ENCODE data around the gene OR1J2. TPM values are rescaled to one million over a fixed set of nuclear protein-coding genes. Genes with fewer than 3 reads are reported as not detected.

Gene OR1J2
- total RNA-seq = under 1 TPM in 1 of 2 donors, not detected in 1; 0.34 TPM

GRCh38 chr9:122510502-122510901 is at the start of gene OR1J2:
TSS of gene OR1J2 (plus strand) at chr9:122510802. CDS start at chr9:122510802, 0 bp downstream.
- DNase-seq (ENCODE audit: low spot score in 2 of 2) (no peak), ATAC-seq (no peak)
- Mint-ChIP-seq H3K27ac (peak within 1 kb of the TSS in 1 of 2 donors; percentile 67), H3K9me3 (no peaks in the 10 kb centered on the region), H3K36me3 (no peaks in the 10 kb centered on the region)

- Mint-ChIP-seq H3K27ac (peak overlapping the region; percentile 53 to 88), H3K36me3 (peaks cover 0 to 5% of the 10 kb centered on the region in 2 donors), H3K9me3 (no peaks in the 10 kb centered on the region)
- DNase-seq (ENCODE audit: low spot score in 2 of 2) (peak in 1 of 2 donors; percentile 29), ATAC-seq (peak; percentile 54 to 59)
Observed at GRCh38 chr9:122463828-122464632, 46.6 kb upstream of the OR1J2 start.

GRCh38 chr9:122464633-122465567 is 45.7 kb upstream of the OR1J2 start:
- no peaks in the 10 kb centered on the region for H3K9me3 Mint-ChIP-seq
- ATAC-seq = peak; percentile 82 to 84
- DNase-seq (ENCODE audit: low spot score in 2 of 2) = peak; percentile 62 to 69
- H3K27ac Mint-ChIP-seq = peak overlapping the region; percentile 78 to 88
- peaks cover 0 to 9% of the 10 kb centered on the region in 2 donors for H3K36me3 Mint-ChIP-seq

GRCh38 chr9:122466456-122466855 is 44.1 kb upstream of the OR1J2 start:
- H3K36me3 Mint-ChIP-seq = peaks cover 0 to 5% of the 10 kb centered on the region in 2 donors
- no peak for ATAC-seq
- no peak for DNase-seq (ENCODE audit: low spot score in 2 of 2)
- H3K27ac Mint-ChIP-seq = no peak overlapping the region
- no peaks in the 10 kb centered on the region for H3K9me3 Mint-ChIP-seq

GRCh38 chr9:122468735-122469134 is 41.9 kb upstream of the OR1J2 start:
- Mint-ChIP-seq H3K9me3 (no peaks in the 10 kb centered on the region), H3K27ac (no peak overlapping the region)
- no peak for DNase-seq (ENCODE audit: low spot score in 2 of 2)

GRCh38 chr9:122474561-122474960 is 36.0 kb upstream of the OR1J2 start:
- no peak for DNase-seq (ENCODE audit: low spot score in 2 of 2)
- no peaks in the 10 kb centered on the region for H3K9me3 Mint-ChIP-seq
- no peak for ATAC-seq
- peaks cover 0 to 1% of the 10 kb centered on the region in 2 donors for H3K36me3 Mint-ChIP-seq
- no peak overlapping the region for H3K27ac Mint-ChIP-seq

More at GRCh38 chr9:122468735-122469134, 41.9 kb upstream of the OR1J2 start:
- no peak for ATAC-seq
- H3K36me3 Mint-ChIP-seq = peaks cover 0 to 4% of the 10 kb centered on the region in 2 donors

- no peak for ATAC-seq
- DNase-seq (ENCODE audit: low spot score in 2 of 2) = no peak
- Mint-ChIP-seq H3K27ac (no peak overlapping the region), H3K9me3 (no peaks in the 10 kb centered on the region), H3K36me3 (no peaks in the 10 kb centered on the region)
Observed at GRCh38 chr9:122475717-122476116, 34.9 kb upstream of the OR1J2 start.

- no peak for DNase-seq (ENCODE audit: low spot score in 2 of 2)
- H3K9me3 Mint-ChIP-seq = no peaks in the 10 kb centered on the region
Observed at GRCh38 chr9:122477346-122477745, 33.3 kb upstream of the OR1J2 start.

GRCh38 chr9:122477826-122478225 is 32.8 kb upstream of the OR1J2 start, which contains the start of gene OR1J1:
TSS of gene OR1J1 (minus strand) at chr9:122477926. CDS start at chr9:122477926, 0 bp downstream.
- peak within 1 kb of the TSS; percentile 45 to 63 for H3K27ac Mint-ChIP-seq
- DNase-seq (ENCODE audit: low spot score in 2 of 2) = no peak

More at GRCh38 chr9:122477346-122477745, 33.3 kb upstream of the OR1J2 start:
- peak; percentile 47 to 92 for ATAC-seq
- no peaks in the 10 kb centered on the region for H3K36me3 Mint-ChIP-seq
- peak overlapping the region; percentile 45 to 63 for H3K27ac Mint-ChIP-seq

GRCh38 chr9:122479062-122479461 is 31.5 kb upstream of the OR1J2 start:
- no peaks in the 10 kb centered on the region for H3K36me3 Mint-ChIP-seq
- ATAC-seq (no peak), DNase-seq (ENCODE audit: low spot score in 2 of 2) (no peak)
- H3K9me3 Mint-ChIP-seq = no peaks in the 10 kb centered on the region
- no peak overlapping the region for H3K27ac Mint-ChIP-seq

More at GRCh38 chr9:122477826-122478225, 32.8 kb upstream of the OR1J2 start, which contains the start of gene OR1J1:
- ATAC-seq = no peak
- no peaks in the 10 kb centered on the region for H3K9me3 Mint-ChIP-seq
- no peaks in the 10 kb centered on the region for H3K36me3 Mint-ChIP-seq

GRCh38 chr9:122498883-122499288 is 11.7 kb upstream of the OR1J2 start:
- peak; percentile 26 to 40 for ATAC-seq
- peaks cover 0 to 7% of the 10 kb centered on the region in 2 donors for H3K9me3 Mint-ChIP-seq
- H3K27ac Mint-ChIP-seq = peak overlapping the region in 1 of 2 donors; percentile 21
- peaks cover 0 to 14% of the 10 kb centered on the region in 2 donors for H3K36me3 Mint-ChIP-seq
- peak in 1 of 2 donors; percentile 19 for DNase-seq (ENCODE audit: low spot score in 2 of 2)

GRCh38 chr9:122506964-122507363 is 3.6 kb upstream of the OR1J2 start:
- Mint-ChIP-seq H3K9me3 (no peaks in the 10 kb centered on the region), H3K27ac (no peak overlapping the region), H3K36me3 (no peaks in the 10 kb centered on the region)
- ATAC-seq = no peak
- no peak for DNase-seq (ENCODE audit: low spot score in 2 of 2)

- Mint-ChIP-seq H3K36me3 (no peaks in the 10 kb centered on the region), H3K9me3 (no peaks in the 10 kb centered on the region), H3K27ac (no peak overlapping the region)
- no peak for DNase-seq (ENCODE audit: low spot score in 2 of 2)
- ATAC-seq = no peak
Observed at GRCh38 chr9:122518226-122518625, 7.6 kb downstream of the OR1J2 start.

- no peak within 1 kb of the TSS for H3K27ac Mint-ChIP-seq
- H3K9me3 Mint-ChIP-seq = no peaks in the 10 kb centered on the region
- ATAC-seq (no peak), DNase-seq (ENCODE audit: low spot score in 2 of 2) (no peak)
- H3K36me3 Mint-ChIP-seq = no peaks in the 10 kb centered on the region
Observed at GRCh38 chr9:122518841-122519240, 8.2 kb downstream of the OR1J2 start, which contains the start of gene OR1J4. TSS of gene OR1J4 (plus strand) at chr9:122519141. CDS start at chr9:122519141, 0 bp downstream.

- Mint-ChIP-seq H3K36me3 (no peaks in the 10 kb centered on the region), H3K9me3 (no peaks in the 10 kb centered on the region), H3K27ac (no peak overlapping the region)
- no peak for ATAC-seq
- DNase-seq (ENCODE audit: low spot score in 2 of 2) = no peak
Observed at GRCh38 chr9:122519376-122519775, 8.8 kb downstream of the OR1J2 start.

GRCh38 chr9:122526602-122527001 is 16.0 kb downstream of the OR1J2 start:
- Mint-ChIP-seq H3K27ac (no peak overlapping the region), H3K36me3 (no peaks in the 10 kb centered on the region), H3K9me3 (no peaks in the 10 kb centered on the region)
- DNase-seq (ENCODE audit: low spot score in 2 of 2) (no peak), ATAC-seq (peak; percentile 40 to 48)

GRCh38 chr9:122527193-122527592 is 16.6 kb downstream of the OR1J2 start, which contains the start of gene OR1N1:
TSS of gene OR1N1 (minus strand) at chr9:122527293. CDS start at chr9:122527293, 0 bp downstream.
- Mint-ChIP-seq H3K9me3 (no peaks in the 10 kb centered on the region), H3K27ac (no peak within 1 kb of the TSS), H3K36me3 (no peaks in the 10 kb centered on the region)
- ATAC-seq = no peak
- DNase-seq (ENCODE audit: low spot score in 2 of 2) = no peak
